SK-MEL-5 (cell line): ENCODE measurements around the gene MAPK1IP1L. TPM values are rescaled to one million over a fixed set of nuclear protein-coding genes. Genes with fewer than 3 reads are reported as not detected.
"Not testable (repeated sequence)": the region's sequence is repeated elsewhere in the genome, so short reads cannot be mapped to it uniquely, and the experiment has no call there.

ENCODE experiments used
- DNase-seq: peaks from one replicate; pipeline ENCODE4 v3.0.0-alpha.2; 2016; ENCODE audit warnings: low read depth, low spot score
- in situ Hi-C: cut with HindIII; loops from 2 replicates; pipeline ENCODE4 v1.10.0; 2016; ENCODE audit warnings: low sequenced_read_pairs, high pct_unique_total_duplicates, low pct_unique_long_range_greater_than_20kb
- total RNA-seq: library from RNA; depleted of rRNA; stranded (reverse); fragments of >200 nt; shearing (Covaris generic); gene quantifications from 2 replicates; pipeline ENCODE4 v1.2.3, GENCODE V29; 2014

Gene MAPK1IP1L
- total RNA-seq, 1 experiment from 2014 or later, result 55.1 TPM

- in situ Hi-C loops, result no loop called here
- no peak for DNase-seq
Measured at GRCh38 chr14:55051165-55051422, 353 bp upstream of the MAPK1IP1L start.

- in situ Hi-C loops, result no loop called here
- DNase-seq, result no peak
Measured at GRCh38 chr14:55052269-55052930, 953 bp downstream of the MAPK1IP1L start.

- DNase-seq, result no peak
- in situ Hi-C loops, result no loop called here
Measured at GRCh38 chr14:55053018-55053417, 1.6 kb downstream of the MAPK1IP1L start.

GRCh38 chr14:55053500-55053899, 2.1 kb downstream of the MAPK1IP1L start:
- no peak for DNase-seq
- in situ Hi-C loops, result no loop called here

GRCh38 chr14:55054098-55054497, 2.7 kb downstream of the MAPK1IP1L start:
- in situ Hi-C loops, result no loop called here
- no peak for DNase-seq

GRCh38 chr14:55057919-55058318, 6.5 kb downstream of the MAPK1IP1L start:
- DNase-seq, result no peak
- in situ Hi-C loops, result no loop called here

GRCh38 chr14:55059333-55059732, 7.9 kb downstream of the MAPK1IP1L start:
- DNase-seq, result peak; percentile 35
- in situ Hi-C loops, result no loop called here

- in situ Hi-C loops, result no loop called here
- DNase-seq, result no peak
Measured at GRCh38 chr14:55062517-55063351, 11.3 kb downstream of the MAPK1IP1L start.

- in situ Hi-C loops, DNase-seq: not testable (repeated sequence)
Measured at GRCh38 chr14:55064896-55065295, 13.4 kb downstream of the MAPK1IP1L start.

- peak; percentile 53 for DNase-seq
- in situ Hi-C loops, result no loop called here
Measured at GRCh38 chr14:55065411-55065810, 14.0 kb downstream of the MAPK1IP1L start.

- DNase-seq, result no peak
- in situ Hi-C loops, result no loop called here
Measured at GRCh38 chr14:55066223-55066622, 14.8 kb downstream of the MAPK1IP1L start.

- in situ Hi-C loops, result no loop called here
- DNase-seq, result no peak
Measured at GRCh38 chr14:55070981-55071411, 19.5 kb downstream of the MAPK1IP1L start.

GRCh38 chr14:55071870-55072640, 20.6 kb downstream of the MAPK1IP1L start:
- in situ Hi-C loops, result no loop called here
- DNase-seq, result peak; percentile 26

- in situ Hi-C loops, result no loop called here
- peak; percentile 14 for DNase-seq
Measured at GRCh38 chr14:55073856-55074255, 22.4 kb downstream of the MAPK1IP1L start.

GRCh38 chr14:55074662-55075061, 23.2 kb downstream of the MAPK1IP1L start:
- in situ Hi-C loops, result no loop called here
- no peak for DNase-seq

GRCh38 chr14:55075628-55076175, 24.3 kb downstream of the MAPK1IP1L start:
- in situ Hi-C loops, result no loop called here
- DNase-seq, result no peak

- in situ Hi-C loops, result no loop called here
- DNase-seq, result peak; percentile 91
Measured at GRCh38 chr14:55077170-55078151, 26.0 kb downstream of the MAPK1IP1L start.
